ENCODE data around the gene IP6K2. TPM values are rescaled to one million over a fixed set of nuclear protein-coding genes. Genes with fewer than 3 reads are reported as not detected.
A peak's percentile ranks its signal among the peaks of the same experiment; 100 is the strongest.
"Not testable (repeated sequence)": the region's sequence is repeated elsewhere in the genome, so short reads cannot be mapped to it uniquely, and the experiment has no call there.

IP6K2 gene
- total RNA-seq, 3 donors from 2014 or later: 99.3 to 199 (median 137) TPM

GRCh38 chr3:48727511-48727910 lies 10.5 kb upstream of the IP6K2 start:
- Histone ChIP-seq H3K4me1 (ENCODE audit: low read depth) (peaks cover 20% of the 10 kb centered on the region), H3K4me3 (no peak overlapping the region), H3K36me3 (ENCODE audit: low read depth) (no peaks in the 10 kb centered on the region), H3K9me3 (peaks cover 2% of the 10 kb centered on the region)
- peak; percentile 33 for ATAC-seq
- TF ChIP-seq CTCF (IDR thresholded peaks at IDR 0.05): no peak
- DNase-seq: no peak
- intact Hi-C loops (cut with DNase I, micrococcal nuclease): no loop called here

- H3K9me3 ChIP-seq; H3K36me3 ChIP-seq (ENCODE audit: low read depth); H3K4me3 ChIP-seq; DNase-seq; ATAC-seq; intact Hi-C loops (cut with DNase I, micrococcal nuclease): not testable (repeated sequence)
- H3K4me1 ChIP-seq (ENCODE audit: low read depth): peaks cover 40% of the 10 kb centered on the region
Observed at GRCh38 chr3:48725185-48725855, 8.3 kb upstream of the IP6K2 start.

GRCh38 chr3:48723725-48724124 lies 6.7 kb upstream of the IP6K2 start:
- ATAC-seq (no peak), DNase-seq (peak in 1 of 3 donors; percentile 57)
- peaks cover 2% of the 10 kb centered on the region for H3K9me3 ChIP-seq
- no peak for TF ChIP-seq CTCF (IDR thresholded peaks at IDR 0.05)
- intact Hi-C loops (cut with DNase I, micrococcal nuclease): no loop called here
- no peaks in the 10 kb centered on the region for H3K36me3 ChIP-seq (ENCODE audit: low read depth)
- H3K4me1 ChIP-seq (ENCODE audit: low read depth): peaks cover 49% of the 10 kb centered on the region
- no peak overlapping the region for H3K4me3 ChIP-seq

GRCh38 chr3:48723293-48723692 lies 6.3 kb upstream of the IP6K2 start:
- H3K4me3 ChIP-seq; intact Hi-C loops (cut with DNase I, micrococcal nuclease); ATAC-seq; H3K9me3 ChIP-seq; H3K36me3 ChIP-seq (ENCODE audit: low read depth): not testable (repeated sequence)
- peaks cover 46% of the 10 kb centered on the region for H3K4me1 ChIP-seq (ENCODE audit: low read depth)
- peak in 1 of 3 donors; percentile 67 for DNase-seq

GRCh38 chr3:48716508-48716981 lies 476 bp downstream of the IP6K2 start:
- Histone ChIP-seq H3K4me3 (peak overlapping the region; percentile 75), H3K36me3 (ENCODE audit: low read depth) (no peaks in the 10 kb centered on the region), H3K4me1 (ENCODE audit: low read depth) (peaks cover 66% of the 10 kb centered on the region), H3K9me3 (no peaks in the 10 kb centered on the region)
- intact Hi-C loops (cut with DNase I, micrococcal nuclease): no loop called here
- DNase-seq: peak in 1 of 3 donors; percentile 56
- peak; percentile 5 for ATAC-seq
- TF ChIP-seq CTCF (IDR thresholded peaks at IDR 0.05): no peak

- intact Hi-C loops (cut with DNase I, micrococcal nuclease): no loop called here
- ATAC-seq (no peak), DNase-seq (no peak)
- no peaks in the 10 kb centered on the region for H3K36me3 ChIP-seq (ENCODE audit: low read depth)
- H3K4me3 ChIP-seq: no peak overlapping the region
- no peak for TF ChIP-seq CTCF (IDR thresholded peaks at IDR 0.05)
- H3K4me1 ChIP-seq (ENCODE audit: low read depth): peaks cover 55% of the 10 kb centered on the region
- no peaks in the 10 kb centered on the region for H3K9me3 ChIP-seq
Observed at GRCh38 chr3:48715174-48715800, 1.7 kb downstream of the IP6K2 start.

Measured in mucosa of descending colon (tissue), 3 donors.